Stimulated activated CD4-positive, alpha-beta T cell treated with anti-CD3 and anti-CD28 coated beads, Interleukin-1b, Interleukin-23, amount 100 ng/mL, for 24 hours (primary cell): Measurements from ENCODE around the gene PRG3.

Source experiments
- DNase-seq, 4 experiments: peaks; one replicate each; pipeline ENCODE4 v3.0.0-alpha.2; 2020; ENCODE audit warnings: low read depth in 4 of 4, low spot score in 1 of 4

Gene PRG3, protein sequence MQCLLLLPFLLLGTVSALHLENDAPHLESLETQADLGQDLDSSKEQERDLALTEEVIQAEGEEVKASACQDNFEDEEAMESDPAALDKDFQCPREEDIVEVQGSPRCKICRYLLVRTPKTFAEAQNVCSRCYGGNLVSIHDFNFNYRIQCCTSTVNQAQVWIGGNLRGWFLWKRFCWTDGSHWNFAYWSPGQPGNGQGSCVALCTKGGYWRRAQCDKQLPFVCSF

DNA sequence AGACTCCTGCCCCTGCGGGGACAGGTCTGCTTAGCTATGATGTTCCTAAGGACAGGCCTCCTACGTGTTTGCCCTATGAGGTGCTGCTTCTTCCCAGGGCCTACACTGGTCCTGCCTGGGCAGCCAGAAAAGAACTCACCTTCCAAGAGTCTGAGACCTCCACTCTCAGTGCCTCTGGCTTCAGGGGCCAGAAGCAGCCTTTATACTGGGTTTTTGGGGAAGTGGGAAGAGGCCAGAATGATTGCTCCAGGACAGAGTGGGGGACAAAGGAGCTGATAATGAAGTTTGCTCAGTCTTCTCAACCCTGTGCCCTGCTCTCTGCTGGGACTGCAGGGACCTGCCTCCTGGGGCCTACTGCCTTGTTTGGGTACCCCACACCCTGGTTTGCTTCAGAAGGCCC lies at the start of gene PRG3:
Gene PRG3 (minus strand): TSS at position 176 of the 400 bp plus-strand sequence. CDS start 442 bp downstream, outside the sequence.
- no peak for DNase-seq

DNA sequence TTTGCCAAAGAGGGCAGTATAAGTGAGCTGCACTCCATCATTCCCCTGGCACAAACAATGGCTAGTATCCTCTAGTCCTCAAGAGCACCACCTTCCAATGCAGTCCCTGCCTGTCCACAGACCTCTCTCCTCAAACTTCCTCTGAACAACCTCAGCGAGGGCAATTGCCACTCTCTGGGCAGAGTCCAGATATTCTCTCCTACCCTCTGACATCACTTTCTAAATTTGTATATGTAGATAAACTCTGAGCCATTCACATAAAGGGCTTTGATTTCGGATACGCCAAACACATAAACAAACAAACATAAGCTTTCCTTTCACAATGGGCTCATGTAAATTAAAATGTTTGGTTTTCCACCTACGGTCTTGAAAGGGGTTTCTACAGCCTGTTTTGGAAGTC lies 49.0 kb upstream of the PRG3 start:
- DNase-seq = no peak

DNA sequence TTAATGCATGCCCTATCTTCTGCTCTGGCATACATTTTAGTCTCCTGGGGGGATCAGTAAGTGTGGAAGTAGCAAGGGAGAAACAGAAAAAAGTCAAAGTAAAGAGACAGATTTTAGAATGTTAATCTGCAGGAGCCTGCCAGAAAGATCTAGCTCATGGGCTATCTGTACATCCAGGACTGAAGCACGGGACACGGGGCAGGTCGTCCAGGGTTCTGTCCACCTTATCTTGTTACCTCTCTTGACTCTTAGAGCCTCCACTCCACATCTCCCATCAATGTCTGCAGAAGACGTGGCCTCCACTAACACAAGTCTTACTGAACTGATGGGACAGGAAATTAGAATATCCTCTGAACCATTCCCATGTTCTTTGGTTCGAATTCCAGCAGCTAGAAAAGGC lies 47.7 kb upstream of the PRG3 start:
- no peak for DNase-seq

DNA sequence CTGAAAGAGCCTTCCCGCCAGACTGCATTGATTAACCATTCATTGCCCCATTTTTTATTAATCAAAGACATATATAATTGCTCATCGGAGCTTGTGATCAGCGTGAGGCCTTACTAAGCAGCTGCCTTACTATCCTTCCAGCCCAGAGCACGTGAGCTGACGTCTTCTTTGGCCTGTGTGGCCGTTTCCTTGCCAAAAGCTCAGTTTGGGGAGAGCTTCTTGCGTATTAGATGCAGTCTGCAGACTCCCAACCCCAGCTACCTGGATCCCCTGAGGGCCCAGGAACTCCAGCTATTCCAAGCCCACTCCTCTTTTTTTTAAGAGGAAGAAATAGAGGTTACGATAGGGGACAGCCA lies 46.8 kb upstream of the PRG3 start:
- no peak for DNase-seq

DNA sequence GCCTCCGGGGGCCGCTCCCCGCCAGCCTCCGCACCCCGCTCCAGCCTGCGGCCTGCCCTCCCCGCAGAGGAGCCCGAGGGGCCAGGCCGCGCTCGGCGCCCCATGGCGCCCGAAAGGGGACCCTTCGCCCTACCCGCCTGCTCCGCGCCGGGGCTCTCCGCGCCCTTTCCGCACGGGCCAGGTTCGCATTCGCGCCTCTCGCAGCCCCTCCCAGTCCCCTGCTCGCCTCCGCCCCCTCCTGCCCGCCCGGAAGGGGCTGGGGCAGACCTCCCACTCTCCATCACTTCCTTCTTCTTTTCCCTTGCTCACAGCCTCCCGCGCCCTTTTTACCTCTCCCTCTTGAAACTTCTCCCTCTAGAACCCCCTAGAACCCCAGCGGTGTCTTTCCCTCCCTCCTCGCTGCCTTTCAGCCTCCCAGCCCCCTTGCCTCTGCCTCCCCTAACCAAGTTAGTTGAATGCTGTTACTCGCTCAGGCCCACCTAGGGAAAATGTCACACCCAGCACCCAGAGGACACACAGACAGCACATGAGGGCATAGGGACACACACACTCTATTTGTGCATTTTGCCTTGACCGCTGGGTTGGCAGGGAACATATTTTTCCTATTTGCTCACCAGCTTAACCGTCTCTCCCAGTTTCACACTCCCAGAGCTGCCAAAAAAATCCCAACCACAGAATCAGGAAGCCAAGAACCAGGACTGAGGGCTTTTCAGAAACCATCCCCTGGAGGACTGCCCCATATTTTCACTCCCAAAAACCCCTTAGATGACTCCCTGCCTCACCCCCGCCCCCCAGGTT lies 46.2 kb upstream of the PRG3 start, which contains the start of gene SLC43A3:
Gene SLC43A3 (minus strand): TSS at position 193 of the 798 bp plus-strand sequence. CDS start 949 bp downstream, outside the sequence.
- DNase-seq = peak; percentile 49 to 86 (median 72)

DNA sequence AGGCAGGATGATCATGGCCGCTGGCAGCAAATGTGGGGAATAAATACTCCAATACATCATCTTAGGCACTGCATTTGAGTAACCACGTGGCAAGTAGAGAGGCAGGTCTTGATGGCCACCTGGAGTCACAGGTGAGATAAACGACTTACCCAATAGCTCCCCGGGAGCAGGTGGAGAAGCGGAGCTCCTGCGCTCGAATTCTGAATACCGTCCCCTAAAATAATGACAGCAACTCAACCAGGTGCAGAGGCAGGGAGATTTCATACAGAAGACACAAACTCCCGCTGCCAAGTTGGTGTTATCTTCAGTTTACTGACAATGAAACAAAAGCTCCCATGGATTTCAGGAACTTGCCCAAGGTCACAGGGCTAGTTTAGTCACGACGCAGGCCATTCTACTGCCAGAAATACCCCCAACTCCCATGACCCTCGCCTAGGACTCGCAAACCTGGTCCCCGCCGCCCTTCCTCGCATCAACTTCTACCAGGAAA lies 45.5 kb upstream of the PRG3 start:
- DNase-seq = no peak

DNA sequence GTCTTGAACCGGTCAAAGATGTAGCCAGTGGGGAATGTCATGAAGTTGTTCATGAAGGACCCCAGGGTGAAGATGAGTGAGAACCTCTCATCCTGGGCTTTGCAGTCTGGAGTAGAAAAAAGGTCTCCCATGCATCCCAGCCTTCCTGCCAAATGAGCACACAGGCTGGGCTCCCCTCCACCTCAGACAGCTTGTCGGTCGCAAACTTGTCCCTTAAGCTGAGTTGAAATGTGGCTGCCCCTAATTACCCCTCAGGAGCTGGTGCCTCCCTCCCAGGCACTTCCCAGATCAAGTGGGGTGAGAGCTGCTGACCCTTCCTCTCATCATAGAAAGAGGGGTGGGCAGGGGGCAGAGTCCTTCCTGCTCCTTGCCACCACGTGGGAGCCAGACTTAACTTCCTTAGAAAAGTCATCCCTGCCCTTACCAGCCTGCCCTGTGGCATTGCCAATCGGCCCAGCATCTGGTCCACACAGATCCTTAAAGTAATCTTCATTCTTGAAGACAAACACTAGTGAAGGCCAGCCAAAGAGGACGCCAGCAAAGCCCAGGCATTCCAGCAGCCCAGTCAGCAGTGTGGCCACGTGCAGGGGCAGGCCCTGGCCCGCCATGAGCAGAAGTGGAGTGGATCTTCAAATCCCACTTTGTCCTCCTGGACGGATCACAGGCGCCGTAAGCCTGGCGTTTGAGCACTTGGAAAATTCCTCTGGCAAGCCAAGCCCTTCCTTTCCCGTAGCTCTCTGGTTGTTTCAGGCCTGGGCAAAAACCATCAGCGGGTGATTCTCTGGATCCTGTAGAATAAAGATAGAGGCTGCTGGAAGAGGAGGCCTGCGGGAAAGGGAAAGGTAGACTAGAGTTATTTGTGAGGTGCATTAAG lies 44.9 kb upstream of the PRG3 start:
- DNase-seq = no peak

DNA sequence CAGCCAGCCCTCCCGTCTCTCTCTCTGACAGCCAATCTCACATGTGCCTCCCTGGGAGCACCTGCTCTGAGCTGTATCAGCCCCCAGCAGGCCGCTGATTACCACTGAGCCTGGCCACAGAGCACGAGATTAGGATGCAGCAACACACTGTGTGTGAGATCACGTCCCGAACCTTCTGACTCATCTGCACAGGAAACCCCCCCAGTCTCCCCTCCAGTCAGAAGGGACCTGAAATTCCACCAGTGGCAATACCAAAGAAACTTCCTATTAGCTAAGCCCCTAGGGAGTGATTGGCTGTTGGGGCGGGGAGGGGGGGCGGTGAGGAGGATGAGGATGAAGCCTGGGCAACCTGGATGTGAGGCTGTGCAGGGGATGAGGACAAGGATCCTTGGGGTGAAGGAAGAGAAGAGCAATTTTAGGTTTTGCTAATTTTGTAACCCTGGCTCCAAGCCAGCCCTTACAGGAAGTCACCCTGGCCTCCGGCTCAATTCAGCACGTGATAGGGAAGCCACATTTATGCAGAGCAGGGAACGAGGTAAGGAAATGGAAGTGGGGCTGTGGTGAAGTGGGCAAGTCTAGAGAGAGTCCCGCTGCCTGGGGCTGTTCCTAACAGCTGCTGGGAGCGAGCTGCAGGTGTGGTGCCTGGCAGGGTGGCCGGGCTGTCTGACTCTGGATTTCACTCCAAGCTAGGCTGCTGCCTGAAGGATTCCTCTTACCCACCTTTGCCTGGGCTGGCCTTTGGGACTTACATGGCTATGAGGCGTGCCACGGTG lies 44.0 kb upstream of the PRG3 start:
- DNase-seq = peak; percentile 62 to 86 (median 76)

DNA sequence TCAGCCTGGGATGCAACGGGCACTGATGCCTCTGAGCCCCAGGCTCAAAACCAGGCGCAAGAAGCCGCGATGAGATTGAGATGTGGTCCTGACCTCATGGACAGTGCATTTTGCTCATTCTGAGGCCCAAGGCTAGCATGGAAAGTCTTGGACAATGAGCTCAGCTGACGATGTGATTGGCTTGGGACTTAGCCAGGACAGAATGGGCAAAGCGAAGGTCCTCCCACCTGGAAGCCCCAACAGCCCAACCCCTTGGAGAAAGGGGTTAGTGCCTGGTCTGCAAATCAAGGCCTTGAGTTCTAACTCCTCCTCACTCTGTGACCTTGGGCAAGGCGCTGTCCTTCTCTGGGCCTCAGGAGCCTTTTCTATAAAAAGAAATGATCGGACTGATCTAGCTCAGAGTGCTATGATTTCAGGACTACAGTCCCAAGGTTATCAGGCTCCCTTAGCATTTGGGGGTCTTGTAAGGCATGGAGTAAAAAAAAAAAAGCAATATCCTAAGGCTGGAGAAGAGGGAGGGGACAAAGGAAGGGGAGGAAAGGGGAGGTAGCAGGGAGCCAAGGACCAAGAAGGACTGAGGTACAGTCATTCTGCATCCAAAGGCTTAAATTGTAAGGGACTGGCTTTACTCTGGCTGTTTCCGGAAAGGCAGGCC lies 43.3 kb upstream of the PRG3 start:
- no peak for DNase-seq

DNA sequence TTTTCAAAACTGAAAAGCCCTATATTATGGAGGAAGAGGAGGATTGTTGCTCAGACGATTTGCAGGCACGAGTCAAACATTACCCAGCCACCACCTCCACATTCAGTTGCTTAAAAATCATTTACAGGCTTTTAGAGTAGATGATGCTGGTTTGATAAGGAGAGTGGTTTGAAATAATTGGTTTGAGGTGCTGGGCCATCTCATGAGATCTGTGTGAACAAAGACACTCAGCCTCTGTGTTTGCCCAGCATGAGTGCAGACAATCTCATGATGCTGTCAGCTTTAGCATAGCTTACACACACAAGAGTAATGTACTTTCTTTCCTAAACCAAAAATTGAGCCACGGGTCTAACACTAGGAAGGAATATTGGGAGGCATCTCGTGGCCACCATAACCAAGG lies 41.7 kb upstream of the PRG3 start:
- no peak for DNase-seq

DNA sequence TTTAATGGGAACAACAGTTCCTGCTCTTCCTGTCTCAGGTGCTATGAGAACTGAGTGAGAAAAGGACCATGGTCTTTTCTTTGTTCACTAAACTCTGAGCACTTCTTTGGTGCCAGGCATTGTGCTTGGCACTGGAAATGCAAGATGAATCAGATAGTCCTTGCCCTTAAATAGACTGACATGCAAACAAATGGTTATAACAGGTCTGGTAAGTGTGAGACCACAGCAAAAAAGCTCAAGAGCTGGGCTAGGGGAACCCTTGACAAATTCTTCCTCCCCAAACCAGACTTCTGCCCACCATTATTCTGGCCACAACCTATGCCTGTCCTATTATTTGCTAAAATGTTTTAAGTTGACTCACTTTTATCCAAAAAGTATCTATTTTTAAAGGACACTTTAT lies 40.9 kb upstream of the PRG3 start:
- no peak for DNase-seq

DNA sequence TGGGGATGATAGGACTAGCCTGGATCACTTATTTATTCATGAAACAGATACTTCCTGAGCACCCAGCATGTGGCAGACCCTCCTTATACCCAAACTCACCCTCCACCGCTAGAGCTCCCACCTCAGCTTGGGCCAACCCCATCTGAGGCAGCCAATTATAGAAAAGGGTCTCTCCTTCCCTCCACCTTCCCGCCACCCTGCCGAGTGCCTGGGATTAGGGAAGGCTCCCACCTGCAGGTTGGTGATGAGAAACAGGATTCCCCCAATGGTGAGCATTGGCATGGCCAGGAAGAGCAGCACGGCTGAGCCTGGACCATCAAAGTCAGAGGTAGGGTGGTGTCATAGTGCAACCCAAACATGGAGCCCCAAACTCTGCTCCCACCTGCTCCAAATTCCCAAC lies 40.1 kb upstream of the PRG3 start:
- DNase-seq = no peak

DNA sequence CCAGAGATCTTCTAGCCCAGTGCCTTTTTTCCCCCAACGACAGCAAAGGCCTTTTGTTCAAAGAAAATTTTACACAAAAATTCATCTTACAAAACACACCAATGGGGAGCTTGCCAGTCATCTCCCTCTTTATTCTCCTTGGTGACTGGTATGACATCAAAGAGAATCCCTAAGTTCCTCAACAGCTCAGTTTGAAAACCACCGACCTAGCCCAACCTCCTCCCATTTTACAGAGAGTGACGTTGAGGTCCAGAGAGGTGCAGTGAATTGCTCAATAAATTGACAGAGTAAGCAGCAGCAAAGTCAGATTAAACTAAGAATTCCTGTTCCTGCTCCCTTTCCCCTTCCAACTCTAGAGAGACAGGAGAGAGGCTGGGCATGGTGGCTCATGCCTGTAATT lies 38.2 kb upstream of the PRG3 start:
- DNase-seq = no peak

DNA sequence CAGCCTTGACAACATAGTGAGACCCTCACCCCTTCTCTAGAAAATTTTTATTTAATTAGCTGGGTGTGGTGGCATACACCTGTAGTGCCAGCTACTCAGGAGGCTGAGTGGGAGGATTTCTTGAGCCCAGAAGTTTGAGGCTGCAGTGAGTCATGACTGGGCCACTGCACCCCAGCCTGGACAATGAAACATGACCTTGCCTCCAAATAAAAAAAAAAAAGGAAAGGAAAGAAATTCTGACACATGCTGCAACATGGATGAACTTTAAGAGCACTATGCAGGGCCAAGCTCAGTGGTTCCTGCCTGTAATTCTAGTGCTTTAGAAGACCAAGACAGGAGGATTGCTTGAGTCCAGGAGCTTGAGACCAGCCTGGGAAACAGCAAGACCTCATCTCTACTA lies 37.2 kb upstream of the PRG3 start:
- no peak for DNase-seq

DNA sequence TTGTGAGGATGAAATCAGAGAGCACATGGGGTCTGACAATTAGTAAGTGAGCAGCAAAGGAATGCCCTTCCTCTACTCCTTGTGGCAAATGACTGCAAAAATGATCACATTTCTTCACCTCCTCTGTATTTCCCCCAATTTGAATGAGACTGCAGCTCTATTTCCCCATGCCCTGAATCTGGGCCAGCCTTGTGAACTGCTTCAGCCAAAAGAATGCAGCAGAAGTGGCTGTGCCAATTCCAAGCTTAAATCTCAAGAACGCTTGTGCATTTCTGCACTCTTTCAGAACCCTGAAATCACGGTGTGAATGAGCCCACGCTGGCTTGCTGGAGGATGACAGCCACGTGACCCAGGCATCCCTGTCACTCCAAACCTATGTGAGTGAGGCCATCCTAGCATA lies 36.1 kb upstream of the PRG3 start:
- no peak for DNase-seq

DNA sequence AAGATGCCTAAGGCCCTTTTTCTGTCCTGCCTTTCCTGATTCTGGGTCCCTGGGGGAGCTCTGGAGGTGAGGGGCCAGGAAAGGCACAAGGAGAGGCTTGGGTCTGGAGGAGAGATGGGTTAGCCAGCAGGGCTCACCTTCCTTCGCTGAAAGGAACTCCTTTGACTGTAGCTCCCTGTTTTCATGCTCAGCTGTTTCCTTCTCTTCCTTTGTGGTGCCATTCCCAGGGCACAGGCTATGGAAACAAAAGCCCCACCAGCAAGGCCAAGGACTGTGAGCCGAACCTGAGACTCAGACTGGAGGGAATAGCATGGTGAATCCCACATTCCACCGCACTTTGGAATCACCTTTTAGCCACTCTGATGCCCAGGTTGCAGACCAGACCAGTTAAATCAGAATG lies 35.5 kb upstream of the PRG3 start:
- DNase-seq = no peak

DNA sequence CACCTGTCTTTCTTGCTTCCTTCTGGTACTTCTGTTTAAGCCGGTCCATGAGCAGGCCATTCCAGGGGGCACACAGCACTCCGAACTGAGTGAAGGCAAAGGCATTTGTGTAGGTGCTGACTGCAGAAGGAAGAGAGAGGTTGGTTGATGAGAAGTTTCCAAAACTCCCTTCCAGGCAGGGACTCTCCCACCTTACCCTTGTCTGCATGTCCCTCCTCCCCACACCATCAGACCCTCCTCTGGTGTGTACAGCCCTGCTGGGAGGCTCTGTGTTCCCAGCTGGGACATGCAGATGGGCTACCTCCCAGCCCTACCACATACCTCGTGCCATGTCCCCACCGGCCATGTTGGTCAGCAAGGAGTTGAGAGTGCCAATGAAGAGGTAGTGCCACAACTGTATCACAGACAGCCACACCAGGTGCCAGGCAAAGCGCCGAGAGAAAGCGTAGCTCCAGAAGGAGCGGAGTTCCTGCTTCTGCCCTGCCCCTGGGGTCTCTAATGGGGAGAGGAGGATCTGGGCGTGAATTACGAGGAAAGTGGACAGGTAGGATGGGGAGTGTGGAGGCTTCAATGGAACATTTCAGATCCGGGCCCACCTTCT lies 33.8 kb upstream of the PRG3 start:
- no peak for DNase-seq

DNA sequence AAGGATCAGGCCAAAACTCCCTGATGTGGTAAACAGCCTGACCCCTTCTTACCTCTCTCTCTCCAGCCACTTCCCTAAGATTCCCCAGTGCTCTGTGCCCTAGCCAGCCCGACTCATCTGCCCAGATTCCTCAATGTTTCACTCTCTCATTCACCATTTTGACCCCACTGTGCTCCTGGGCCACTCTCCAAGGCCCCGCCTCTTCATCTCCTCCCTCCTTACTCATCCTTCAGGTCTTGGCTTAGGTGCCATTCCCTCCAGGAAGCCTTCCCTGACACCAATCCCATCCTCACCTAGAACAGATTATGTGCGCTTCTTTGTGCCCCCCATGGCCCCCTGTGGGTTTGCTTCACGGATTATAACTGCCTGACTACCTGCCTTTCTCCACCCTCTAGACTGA lies 32.7 kb upstream of the PRG3 start:
- no peak for DNase-seq

DNA sequence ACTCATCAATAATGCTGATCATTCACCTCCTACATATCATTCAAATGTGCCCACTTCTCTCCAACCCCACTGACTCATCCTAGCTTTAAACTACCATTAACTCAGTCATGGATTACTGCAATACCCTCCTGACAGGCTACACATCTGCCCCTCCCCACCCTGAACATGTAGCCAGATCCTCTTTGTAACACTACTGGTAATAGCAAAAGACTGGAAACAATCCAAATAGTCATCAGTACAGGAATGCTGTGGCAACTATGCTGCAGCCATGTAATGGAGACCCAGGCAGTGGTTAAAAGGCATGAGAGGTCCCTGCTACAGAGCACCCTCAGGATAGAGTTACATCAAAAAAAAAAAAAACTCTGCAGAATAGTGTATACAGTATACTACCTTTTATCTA lies 29.3 kb upstream of the PRG3 start:
- no peak for DNase-seq
